H9 (cell line): ENCODE measurements around the gene P2RY12. TPM values are rescaled to one million over a fixed set of nuclear protein-coding genes. Genes with fewer than 3 reads are reported as not detected.

Experiments
- DNase-seq: peaks from one replicate; pipeline ENCODE4 v3.0.0-alpha.2; 2017
- H2AFZ ChIP-seq: one replicate; pipeline ENCODE4 v1.6.1; 2013; ENCODE audit warnings: mild to moderate bottlenecking, low read length, control low read depth, moderate library complexity
- H2AK5ac ChIP-seq: 2 replicates; pipeline ENCODE4 v1.6.1; 2013; ENCODE audit warnings: low read length, control low read depth, mixed read lengths; ENCODE audit not compliant: insufficient read length
- H2BK120ac ChIP-seq: one replicate; pipeline ENCODE4 v1.6.1; 2013; ENCODE audit warnings: low read depth, mild to moderate bottlenecking, low read length, control low read depth, inconsistent platforms; ENCODE audit not compliant: poor library complexity, severe bottlenecking
- H2BK12ac ChIP-seq: 2 replicates; pipeline ENCODE4 v1.6.1; 2013; ENCODE audit warnings: low read length, control low read depth, mixed read lengths, low read depth; ENCODE audit not compliant: insufficient read length
- H2BK15ac ChIP-seq: 2 replicates; pipeline ENCODE4 v1.6.1; 2013; ENCODE audit warnings: low read depth, low read length, control low read depth
- H2BK20ac ChIP-seq: one replicate; pipeline ENCODE4 v1.6.1; 2013; ENCODE audit warnings: low read depth, mild to moderate bottlenecking, low read length, control low read depth, inconsistent platforms; ENCODE audit not compliant: poor library complexity, severe bottlenecking
- H2BK5ac ChIP-seq: 2 replicates; pipeline ENCODE4 v1.6.1; 2013; ENCODE audit warnings: low read length, control low read depth, mixed read lengths; ENCODE audit not compliant: insufficient read length
- H3K14ac ChIP-seq: 2 replicates; pipeline ENCODE4 v1.6.1; 2013; ENCODE audit warnings: low read length, control low read depth; ENCODE audit not compliant: insufficient read depth
- H3K18ac ChIP-seq: 2 replicates; pipeline ENCODE4 v1.6.1; 2013; ENCODE audit warnings: low read depth, mild to moderate bottlenecking, mixed read lengths, low read length, control low read depth; ENCODE audit not compliant: insufficient read length
- H3K23ac ChIP-seq: 2 replicates; pipeline ENCODE4 v1.6.1; 2013; ENCODE audit warnings: low read length, control low read depth, mixed read lengths, low read depth; ENCODE audit not compliant: insufficient read length
- H3K23me2 ChIP-seq: 2 replicates; pipeline ENCODE4 v1.6.1; 2013; ENCODE audit warnings: low read depth, mild to moderate bottlenecking, mixed read lengths, low read length, control low read depth; ENCODE audit not compliant: insufficient read length, poor library complexity, severe bottlenecking
- H3K27ac ChIP-seq: 2 replicates; pipeline ENCODE4 v1.5.1; 2013; ENCODE audit warnings: low read length, control low read depth, mixed read lengths, low read depth; ENCODE audit not compliant: insufficient read length
- H3K27me3 ChIP-seq: 2 replicates; pipeline ENCODE4 v1.6.1; 2013; ENCODE audit warnings: low read length, control low read depth, inconsistent platforms; ENCODE audit not compliant: insufficient read depth
- H3K4ac ChIP-seq: 2 replicates; pipeline ENCODE4 v1.6.1; 2013; ENCODE audit warnings: low read depth, mild to moderate bottlenecking, control low read depth, inconsistent platforms, low read length, moderate library complexity
- H3K4me1 ChIP-seq: 2 replicates; pipeline ENCODE4 v1.6.1; 2013; ENCODE audit warnings: low read length, control low read depth, inconsistent platforms; ENCODE audit not compliant: insufficient read depth
- H3K4me2 ChIP-seq: 2 replicates; pipeline ENCODE4 v1.6.1; 2013; ENCODE audit warnings: low read length, control low read depth, mixed read lengths; ENCODE audit not compliant: insufficient read length, insufficient read depth
- H3K56ac ChIP-seq: 2 replicates; pipeline ENCODE4 v1.6.1; 2013; ENCODE audit warnings: low read depth, mild to moderate bottlenecking, mixed read lengths, low read length, control low read depth; ENCODE audit not compliant: insufficient read length
- H3K79me1 ChIP-seq: 2 replicates; pipeline ENCODE4 v1.6.1; 2013; ENCODE audit warnings: low read depth, mild to moderate bottlenecking, moderate library complexity, low read length, control low read depth, inconsistent platforms; ENCODE audit not compliant: insufficient read depth, poor library complexity, severe bottlenecking
- H3K79me2 ChIP-seq: 2 replicates; pipeline ENCODE4 v1.6.1; 2013; ENCODE audit warnings: low read length, control low read depth, inconsistent platforms; ENCODE audit not compliant: insufficient read depth
- H3K9ac ChIP-seq: 2 replicates; pipeline ENCODE4 v1.6.1; 2013; ENCODE audit warnings: low read length, control low read depth, mixed read lengths; ENCODE audit not compliant: insufficient read length; ENCODE audit errors: extremely low read depth
- H3K9me3 ChIP-seq: one replicate; pipeline ENCODE4 v1.6.1; 2013; ENCODE audit warnings: low read depth, low read length, inconsistent platforms; ENCODE audit not compliant: control insufficient read depth
- H3T11ph ChIP-seq: one replicate; pipeline ENCODE4 v1.6.1; 2013; ENCODE audit warnings: mild to moderate bottlenecking, low read length, control low read depth, inconsistent platforms
- H4K20me1 ChIP-seq: one replicate; pipeline ENCODE4 v1.6.1; 2013; ENCODE audit not compliant: control insufficient read depth, insufficient read length, insufficient read depth
- H4K5ac ChIP-seq: 2 replicates; pipeline ENCODE4 v1.6.1; 2013; ENCODE audit warnings: low read depth, mild to moderate bottlenecking, mixed read lengths, low read length, control low read depth; ENCODE audit not compliant: insufficient read length
- H4K8ac ChIP-seq: replicated peaks from 2 replicates; pipeline ENCODE4 v1.6.1; 2013; ENCODE audit warnings: low read length, control low read depth, mixed read lengths, low read depth; ENCODE audit not compliant: insufficient read length
- H4K91ac ChIP-seq: 2 replicates; pipeline ENCODE4 v1.6.1; 2013; ENCODE audit warnings: low read depth, mild to moderate bottlenecking, moderate library complexity, mixed read lengths, low read length, control low read depth; ENCODE audit not compliant: insufficient read length
- H3K27ac Mint-ChIP-seq, 3 experiments: 2 replicates in 2 of 3; 3 replicates in 1 of 3; pipeline ENCODE4 v1.8.0; 2020 to 2021; ENCODE audit warnings: mixed read lengths in 3 of 3, mild to moderate bottlenecking in 1 of 3, moderate library complexity in 1 of 3
- H3K27me3 Mint-ChIP-seq: 2 replicates; pipeline ENCODE4 v1.8.0; 2021; ENCODE audit warnings: low read depth, mild to moderate bottlenecking, moderate library complexity, mixed read lengths
- H3K36me3 Mint-ChIP-seq, 3 experiments: 2 replicates in 2 of 3; 3 replicates in 1 of 3; pipeline ENCODE4 v1.8.0; 2020 to 2021; ENCODE audit warnings: low read depth in 3 of 3, mixed read lengths in 3 of 3; ENCODE audit not compliant: insufficient read depth in 1 of 3
- H3K4me1 Mint-ChIP-seq, 2 experiments: 2 replicates each; pipeline ENCODE4 v1.8.0; 2020; ENCODE audit warnings: mixed read lengths in 2 of 2
- H3K4me3 Mint-ChIP-seq, 2 experiments: 2 replicates in 1 of 2; 3 replicates in 1 of 2; pipeline ENCODE4 v1.8.0; 2020 to 2021; ENCODE audit warnings: mild to moderate bottlenecking in 2 of 2, mixed read lengths in 2 of 2, moderate library complexity in 1 of 2
- H3K9me3 Mint-ChIP-seq, 2 experiments: 2 replicates in 1 of 2; 3 replicates in 1 of 2; pipeline ENCODE4 v1.8.0; 2020; ENCODE audit warnings: mild to moderate bottlenecking in 2 of 2, mixed read lengths in 2 of 2, moderate library complexity in 1 of 2
- CTCF ChIP-seq: fragments of 200-600 bp; sonication (generic); conservative IDR thresholded peaks from 3 replicates; pipeline ENCODE4 v1.8.0; 2021; ENCODE audit warnings: antibody characterized with exemption, mild to moderate bottlenecking
- WGBS: extraction: QIAGEN DNeasy Blood & Tissue Kit; methylation state at CpG from one replicate; pipeline ENCODE4 v1.1.7; 2013; ENCODE audit warnings: missing lambda C conversion rate, low lambda C conversion rate, mixed read lengths; ENCODE audit not compliant: insufficient read length; ENCODE audit errors: extremely low coverage; 5-methylcytosine and 5-hydroxymethylcytosine counted together
- total RNA-seq: library from RNA; stranded (reverse); gene quantifications from 2 replicates; pipeline ENCODE4 v1.2.1, GENCODE V29; 2021

P2RY12 gene
- total RNA-seq, 1 experiment from 2014 or later, result not detected

- Histone ChIP-seq H3K27me3 (no peaks in the 10 kb centered on the region), H3K23ac (no peak overlapping the region), H2BK12ac (no peak overlapping the region), H3K56ac (no peak overlapping the region), H3K4ac (no peak overlapping the region), H2AK5ac (no peak overlapping the region), H3K27ac (no peak overlapping the region), H3K23me2 (no peaks in the 10 kb centered on the region), H3T11ph (no peak overlapping the region), H4K5ac (no peak overlapping the region), H3K18ac (no peak overlapping the region), H3K79me2 (no peaks in the 10 kb centered on the region), H2BK120ac (no peak overlapping the region), H4K8ac (no peak overlapping the region), H2BK5ac (no peak overlapping the region), H4K91ac (no peak overlapping the region), H3K9me3 (no peaks in the 10 kb centered on the region), H3K9ac (no peak overlapping the region), H3K79me1 (no peaks in the 10 kb centered on the region), H3K4me1 (no peaks in the 10 kb centered on the region), H3K4me2 (no peak overlapping the region), H3K14ac (no peak overlapping the region), H4K20me1 (no peaks in the 10 kb centered on the region), H2AFZ (no peak overlapping the region), H2BK20ac (no peak overlapping the region), H2BK15ac (no peak overlapping the region)
- no peak for DNase-seq
- TF ChIP-seq CTCF, result peak; percentile 56; the same call in 2 of the 3 replicates
- Mint-ChIP-seq H3K27ac (no peak overlapping the region), H3K9me3 (no peaks in the 10 kb centered on the region), H3K4me1 (peaks cover 4 to 5% of the 10 kb centered on the region in 2 experiments), H3K27me3 (no peaks in the 10 kb centered on the region), H3K4me3 (no peak overlapping the region), H3K36me3 (no peaks in the 10 kb centered on the region)
- WGBS, result no CpG with 5 or more reads among the region's 3 CpGs
Measured at GRCh38 chr3:151290673-151291072, 93.9 kb downstream of the P2RY12 start.
